OCI-LY7 (cell line): ENCODE measurements around the gene RNU6-8. TPM values are rescaled to one million over a fixed set of nuclear protein-coding genes. Genes with fewer than 3 reads are reported as not detected.
A peak's percentile ranks its signal among the peaks of the same experiment; 100 is the strongest.

Experiments used
- BruUV-seq: library from RNA; stranded (reverse); fragments of 400-500 nt; replicated peaks from 2 replicates; lab custom pipeline; 2021; lab: Mats Ljungman, UMichigan
- CTCF ChIA-PET: fragments of 300-600 bp; sonication (Branson Sonifier 250); formaldehyde crosslinking; loops from one replicate; lab custom pipeline; 2022; ENCODE audit warnings: antibody characterized with exemption; ENCODE audit not compliant: unreplicated experiment; lab: Charles Lee
- POLR2A ChIA-PET: fragments of 300-600 bp; sonication (Branson Sonifier 250); formaldehyde crosslinking; loops from one replicate; lab custom pipeline; 2022; ENCODE audit warnings: antibody characterized with exemption; lab: Charles Lee
- DNase-seq: peaks from one replicate; pipeline ENCODE4 v3.0.0-alpha.2; 2015; ENCODE audit warnings: low spot score
- H2AFZ ChIP-seq: fragments of 200-600 bp; sonication (generic), shearing (Covaris generic); 2 replicates; pipeline ENCODE4 v1.6.1; 2014; ENCODE audit warnings: mild to moderate bottlenecking, antibody characterized with exemption, low read length, moderate library complexity
- H3K27ac ChIP-seq: fragments of 200-600 bp; sonication (generic); 2 replicates; pipeline ENCODE4 v1.5.1; 2014; ENCODE audit warnings: mixed run types, low read depth, mild to moderate bottlenecking, moderate library complexity, low read length, inconsistent platforms; ENCODE audit not compliant: poor library complexity, severe bottlenecking
- H3K36me3 ChIP-seq: fragments of 200-600 bp; sonication (generic); 2 replicates; pipeline ENCODE4 v1.6.1; 2014; ENCODE audit warnings: mild to moderate bottlenecking, antibody characterized with exemption, low read length, moderate library complexity, mixed read lengths; ENCODE audit not compliant: insufficient read depth
- H3K4me1 ChIP-seq: fragments of 200-600 bp; sonication (generic); 2 replicates; pipeline ENCODE4 v1.5.1; 2014; ENCODE audit warnings: mild to moderate bottlenecking, low read length; ENCODE audit not compliant: insufficient read depth, poor library complexity, severe bottlenecking
- H3K4me2 ChIP-seq: fragments of 200-600 bp; sonication (generic); 2 replicates; pipeline ENCODE4 v1.6.1; 2014; ENCODE audit warnings: mild to moderate bottlenecking, low read length
- H3K4me3 ChIP-seq: fragments of 200-600 bp; sonication (generic); 2 replicates; pipeline ENCODE4 v1.5.1; 2014; ENCODE audit warnings: mild to moderate bottlenecking, low read depth, low read length; ENCODE audit not compliant: poor library complexity, severe bottlenecking
- H3K79me2 ChIP-seq: fragments of 200-600 bp; sonication (generic); 2 replicates; pipeline ENCODE4 v1.6.1; 2016; ENCODE audit warnings: low read depth, mild to moderate bottlenecking, low read length, moderate library complexity, mixed read lengths; ENCODE audit not compliant: insufficient read depth
- H3K9me2 ChIP-seq: fragments of 200-600 bp; sonication (generic); 2 replicates; pipeline ENCODE4 v1.6.1; 2016; ENCODE audit warnings: mild to moderate bottlenecking, low read length, mixed read lengths; ENCODE audit not compliant: insufficient read depth
- H3K9me3 ChIP-seq: fragments of 200-600 bp; sonication (generic); 2 replicates; pipeline ENCODE4 v1.6.1; 2014; ENCODE audit warnings: mild to moderate bottlenecking, mixed run types, low read length, mixed read lengths
- H4K20me1 ChIP-seq: fragments of 200-600 bp; sonication (generic); 2 replicates; pipeline ENCODE4 v1.6.1; 2014; ENCODE audit warnings: mild to moderate bottlenecking, antibody characterized with exemption, low read length, moderate library complexity, mixed read lengths; ENCODE audit not compliant: insufficient read depth
- CTCF ChIP-seq: fragments of 200-600 bp; sonication (generic); conservative IDR thresholded peaks from 2 replicates; pipeline ENCODE4 v1.5.1; 2014; ENCODE audit warnings: mild to moderate bottlenecking, antibody characterized with exemption, low read length, moderate library complexity, mixed read lengths
- EZH2phosphoT487 ChIP-seq: fragments of 200-600 bp; sonication (generic); IDR thresholded peaks from 2 replicates; pipeline ENCODE4 v1.6.1; 2018; ENCODE audit warnings: low read depth, borderline replicate concordance, mild to moderate bottlenecking, mixed run types, antibody characterized with exemption, low read length, moderate library complexity, mixed read lengths
- intact Hi-C: fragments of 100-400 bp; cut with micrococcal nuclease; formaldehyde crosslinking; loops from one replicate; pipeline ENCODE4 v1.10.0; 2022; ENCODE audit not compliant: unreplicated experiment
- total RNA-seq, 2 experiments: library from RNA; depleted of rRNA in 1 of 2; stranded (reverse); fragments of >200 nt in 1 of 2; shearing (Covaris generic) in 1 of 2; gene quantifications; 2 replicates each; pipeline ENCODE4 v1.2.3, GENCODE V29; 2014 to 2022

Gene RNU6-8
- total RNA-seq, 2 experiments from 2014 or later: not detected

- no peak for TF ChIP-seq CTCF
- no peak for TF ChIP-seq EZH2phosphoT487
- Histone ChIP-seq H4K20me1 (no peaks in the 10 kb centered on the region), H2AFZ (peak overlapping the region; percentile 96), H3K9me2 (no peaks in the 10 kb centered on the region), H3K4me3 (peak overlapping the region; percentile 80), H3K27ac (no peak overlapping the region), H3K36me3 (no peaks in the 10 kb centered on the region), H3K79me2 (no peaks in the 10 kb centered on the region), H3K4me1 (peaks cover 39% of the 10 kb centered on the region), H3K9me3 (no peaks in the 10 kb centered on the region), H3K4me2 (peak overlapping the region; percentile 96)
- POLR2A ChIA-PET: interaction anchor here (0.7 kb wide), 1 partner anchor 362 kb away, joined by 3 read pairs; no protein-coding TSS in a partner anchor
- CTCF ChIA-PET: no interaction called here
- intact Hi-C loops: loop anchor here (1.0 to 10.0 kb wide), 6 partner anchors 128 to 1642 kb away; partner anchors contain the start of genes DTD2, HECTD1, NUBPL and SCFD1
- no TSS peak for BruUV-seq
- no peak for DNase-seq
These were observed 874 bp upstream of the RNU6-8 start for GRCh38 chr14:32203928-32204357.

- no TSS peak for BruUV-seq
- ChIA-PET POLR2A (interaction anchor here (1.1 kb wide), 2 partner anchors 14 to 128 kb away, joined by 4 read pairs; no protein-coding TSS in a partner anchor), CTCF (no interaction called here)
- Histone ChIP-seq H3K4me3 (peak overlapping the region; percentile 80), H3K4me1 (peaks cover 39% of the 10 kb centered on the region), H3K9me2 (no peaks in the 10 kb centered on the region), H4K20me1 (no peaks in the 10 kb centered on the region), H3K36me3 (no peaks in the 10 kb centered on the region), H3K9me3 (no peaks in the 10 kb centered on the region), H3K79me2 (no peaks in the 10 kb centered on the region), H3K4me2 (peak overlapping the region; percentile 96), H2AFZ (peak overlapping the region; percentile 97; the same call in 1 of the 2 replicates), H3K27ac (no peak overlapping the region)
- TF ChIP-seq EZH2phosphoT487 (no peak), CTCF (no peak)
- intact Hi-C loops: loop anchor here (5.0 to 10.0 kb wide), 5 partner anchors 640 to 1640 kb away; partner anchors contain the start of genes DTD2, HECTD1, NUBPL and SCFD1
- no peak for DNase-seq
These were observed 525 bp downstream of the RNU6-8 start for GRCh38 chr14:32202491-32202997.
